Bronchial epithelial cell (primary cell): ENCODE results near the gene RPS27L. TPM values are rescaled to one million over a fixed set of nuclear protein-coding genes. Genes with fewer than 3 reads are reported as not detected.
A peak's percentile ranks its signal among the peaks of the same experiment; 100 is the strongest.

ENCODE experiments used
- DNase-seq: peaks from one replicate; pipeline ENCODE4 v3.0.0-alpha.2; 2010; ENCODE audit warnings: low read depth
- FAIRE-seq: peaks from 2 replicates; lab custom pipeline; 2011; peaks lifted over from hg19 to GRCh38; lab: Jason Lieb, UNC
- H3K27me3 ChIP-seq: 2 replicates; pipeline ENCODE4 v1.5.1; 2011; ENCODE audit warnings: low read length; ENCODE audit not compliant: control insufficient read depth, insufficient read depth
- H3K36me3 ChIP-seq: 2 replicates; pipeline ENCODE4 v1.5.1; 2011; ENCODE audit warnings: low read length; ENCODE audit not compliant: control insufficient read depth, insufficient read depth
- H3K4me3 ChIP-seq: 2 replicates; pipeline ENCODE4 v1.5.1; 2011; ENCODE audit warnings: mild to moderate bottlenecking, low read depth, low read length, control low read depth
- total RNA-seq: library from RNA; depleted of rRNA; stranded (reverse); fragments of >200 nt; gene quantifications from 2 replicates; pipeline ENCODE4 v1.2.1, GENCODE V29; 2014
- TF ChIP-seq, protein P1 (sequence below): IDR thresholded peaks from 2 replicates; pipeline ENCODE4 v1.5.1; 2011; ENCODE audit warnings: mild to moderate bottlenecking, moderate library complexity, low read length, control low read depth, inconsistent platforms; ENCODE audit not compliant: insufficient read depth, severe bottlenecking

RPS27L gene
- total RNA-seq, 1 donor from 2014 or later, result 62.7 TPM

DNA sequence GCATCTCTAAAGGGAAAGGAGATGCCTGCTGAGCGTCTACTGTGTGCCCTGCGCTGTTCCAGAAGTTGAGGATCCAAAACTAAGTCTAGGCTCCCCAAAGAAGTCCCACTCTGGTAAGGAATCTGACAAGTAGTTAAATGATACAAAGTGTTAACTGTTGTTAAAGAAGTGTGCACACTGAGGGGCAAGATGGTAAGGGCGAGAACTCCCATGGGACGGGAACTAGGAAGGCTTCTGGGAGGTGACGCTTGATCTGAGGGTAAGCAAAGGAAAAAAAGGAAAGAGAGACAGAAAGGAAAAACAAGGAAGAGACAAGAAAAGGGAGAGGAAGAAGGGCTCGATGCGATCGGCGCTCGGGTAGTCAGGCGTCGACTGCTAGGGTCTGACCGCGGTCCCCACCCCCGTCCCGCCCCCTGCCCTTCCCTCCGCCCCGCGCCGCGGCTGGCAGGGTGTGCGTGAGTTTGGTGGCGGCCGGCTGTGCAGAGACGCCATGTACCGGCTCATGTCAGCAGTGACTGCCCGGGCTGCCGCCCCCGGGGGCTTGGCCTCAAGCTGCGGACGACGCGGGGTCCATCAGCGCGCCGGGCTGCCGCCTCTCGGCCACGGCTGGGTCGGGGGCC, 35.8 kb downstream of the RPS27L start, which contains the start of gene LACTB:
TSS of gene LACTB (plus strand) at position 480 of the 620 bp plus-strand sequence. CDS start at position 491, 11 bp downstream.
- Histone ChIP-seq H3K4me3 (peak within 1 kb of the TSS; percentile 96), H3K27me3 (no peaks in the 10 kb centered on the region), H3K36me3 (no peaks in the 10 kb centered on the region)
- FAIRE-seq (no peak), DNase-seq (peak; percentile 59)
- TF ChIP-seq, protein P1, sequence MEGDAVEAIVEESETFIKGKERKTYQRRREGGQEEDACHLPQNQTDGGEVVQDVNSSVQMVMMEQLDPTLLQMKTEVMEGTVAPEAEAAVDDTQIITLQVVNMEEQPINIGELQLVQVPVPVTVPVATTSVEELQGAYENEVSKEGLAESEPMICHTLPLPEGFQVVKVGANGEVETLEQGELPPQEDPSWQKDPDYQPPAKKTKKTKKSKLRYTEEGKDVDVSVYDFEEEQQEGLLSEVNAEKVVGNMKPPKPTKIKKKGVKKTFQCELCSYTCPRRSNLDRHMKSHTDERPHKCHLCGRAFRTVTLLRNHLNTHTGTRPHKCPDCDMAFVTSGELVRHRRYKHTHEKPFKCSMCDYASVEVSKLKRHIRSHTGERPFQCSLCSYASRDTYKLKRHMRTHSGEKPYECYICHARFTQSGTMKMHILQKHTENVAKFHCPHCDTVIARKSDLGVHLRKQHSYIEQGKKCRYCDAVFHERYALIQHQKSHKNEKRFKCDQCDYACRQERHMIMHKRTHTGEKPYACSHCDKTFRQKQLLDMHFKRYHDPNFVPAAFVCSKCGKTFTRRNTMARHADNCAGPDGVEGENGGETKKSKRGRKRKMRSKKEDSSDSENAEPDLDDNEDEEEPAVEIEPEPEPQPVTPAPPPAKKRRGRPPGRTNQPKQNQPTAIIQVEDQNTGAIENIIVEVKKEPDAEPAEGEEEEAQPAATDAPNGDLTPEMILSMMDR, result no peak

DNA sequence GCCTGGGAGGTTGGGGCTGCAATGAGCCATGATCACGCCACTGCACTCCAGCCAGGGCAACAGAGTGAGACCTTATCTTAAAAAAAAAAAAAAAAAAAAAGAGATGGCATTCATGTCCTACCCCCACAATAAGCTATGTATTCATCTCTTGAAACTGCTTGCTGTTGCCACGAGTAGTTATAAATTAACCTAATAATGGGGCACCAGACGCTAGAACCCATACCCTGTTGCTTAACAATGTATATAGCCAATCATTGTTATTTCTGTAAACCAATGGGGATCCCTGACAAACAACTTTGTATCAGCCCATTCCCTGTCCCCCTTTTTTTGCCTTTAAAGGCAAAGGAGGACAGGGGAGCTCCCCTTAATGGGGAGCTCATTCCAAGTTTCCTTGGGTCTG, 38.4 kb downstream of the RPS27L start:
- FAIRE-seq (no peak), DNase-seq (no peak)
- TF ChIP-seq, protein P1, result no peak
- Histone ChIP-seq H3K4me3 (no peak overlapping the region), H3K36me3 (no peaks in the 10 kb centered on the region), H3K27me3 (no peaks in the 10 kb centered on the region)

DNA sequence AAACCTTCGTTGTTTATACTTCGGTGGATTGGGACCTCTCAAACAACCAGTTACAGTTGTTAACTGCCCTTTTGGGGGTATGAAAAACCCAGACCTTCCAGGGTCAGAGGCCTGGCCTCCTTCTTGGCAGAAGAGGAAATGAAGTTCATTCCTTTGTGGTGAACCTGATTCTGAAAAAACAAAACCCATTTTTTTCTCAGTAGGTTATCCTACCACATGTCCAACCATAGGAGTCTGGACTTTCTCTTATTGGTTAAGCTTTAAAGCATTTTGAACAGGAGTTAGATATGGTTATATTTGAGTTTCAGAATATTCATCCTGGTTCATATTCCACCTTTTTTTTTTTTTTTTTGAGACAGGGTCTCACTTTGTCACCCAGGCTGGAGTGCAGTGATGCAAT, 42.8 kb downstream of the RPS27L start:
- H3K4me3 ChIP-seq, result no peak overlapping the region
- H3K27me3 ChIP-seq, result no peaks in the 10 kb centered on the region
- FAIRE-seq (no peak), DNase-seq (no peak)
- H3K36me3 ChIP-seq, result no peaks in the 10 kb centered on the region
- TF ChIP-seq, protein P1, result no peak

DNA sequence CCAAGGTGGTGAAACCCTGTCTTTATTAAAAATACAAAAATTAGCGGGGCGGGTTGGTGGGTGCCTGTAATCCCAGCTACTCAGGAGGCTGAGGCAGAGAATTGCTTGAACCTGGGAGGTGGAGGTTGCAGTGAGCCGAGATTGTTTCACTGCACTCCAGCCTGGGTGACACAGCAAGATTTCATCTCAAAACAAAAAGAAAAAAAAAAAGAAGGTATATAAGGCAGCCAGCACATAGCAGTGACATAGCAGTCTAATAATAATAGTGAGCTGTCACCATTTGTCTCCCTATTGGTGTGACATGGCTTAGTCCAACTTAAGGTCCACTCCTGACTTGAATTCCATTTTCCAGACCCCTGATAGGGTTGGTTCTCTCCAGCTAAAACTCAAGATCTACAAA, 44.4 kb downstream of the RPS27L start:
- no peaks in the 10 kb centered on the region for H3K36me3 ChIP-seq
- TF ChIP-seq, protein P1, result no peak
- no peaks in the 10 kb centered on the region for H3K27me3 ChIP-seq
- H3K4me3 ChIP-seq, result no peak overlapping the region
- DNase-seq, result no peak
- no peak for FAIRE-seq

DNA sequence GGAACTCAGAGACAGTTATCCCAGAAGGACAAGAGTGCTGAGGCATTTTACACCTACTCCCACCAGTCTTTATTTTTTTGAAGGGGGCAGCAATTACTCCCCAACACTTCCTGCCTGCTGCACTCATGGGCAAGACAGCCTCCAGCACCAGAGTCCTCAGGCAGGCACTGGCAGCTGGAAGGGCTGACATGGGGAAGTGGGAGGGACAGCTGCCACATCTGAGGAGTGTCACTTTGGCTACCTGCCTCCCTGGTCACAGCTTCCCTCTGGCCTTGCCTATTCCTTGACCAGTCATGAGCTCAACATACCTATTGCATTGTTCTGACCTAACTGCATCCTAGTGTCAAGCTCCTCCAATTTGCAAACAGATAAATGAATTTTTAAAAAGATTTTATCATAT, 45.8 kb downstream of the RPS27L start:
- DNase-seq (no peak), FAIRE-seq (no peak)
- H3K36me3 ChIP-seq, result no peaks in the 10 kb centered on the region
- TF ChIP-seq, protein P1, result no peak
- H3K4me3 ChIP-seq, result no peak overlapping the region
- H3K27me3 ChIP-seq, result no peaks in the 10 kb centered on the region
